ENCODE results near the gene NPR1. TPM values are rescaled to one million over a fixed set of nuclear protein-coding genes. Genes with fewer than 3 reads are reported as not detected.

NPR1 gene
- polyA plus RNA-seq, 3 donors from 2014 or later, result not detected

- H3K4me1 Mint-ChIP-seq, result peaks cover 46 to 69% of the 10 kb centered on the region in 2 donors
- peaks cover 21 to 45% (median 41%) of the 10 kb centered on the region in 3 donors for H3K36me3 Mint-ChIP-seq
Measured at GRCh38 chr1:153640861-153641260, 37.6 kb upstream of the NPR1 start.

GRCh38 chr1:153642161-153642560 lies 36.3 kb upstream of the NPR1 start:
- Mint-ChIP-seq H3K36me3 (peaks cover 16 to 46% (median 38%) of the 10 kb centered on the region in 3 donors), H3K4me1 (peaks cover 48 to 71% of the 10 kb centered on the region in 2 donors), H3K4me3 (no peak overlapping the region), H3K27me3 (ENCODE audit: low read depth in 3 of 3) (peaks cover 0 to 5% (median 0%) of the 10 kb centered on the region in 3 donors), H3K27ac (peak overlapping the region in 1 of 6 donors; percentile 31), H3K9me3 (no peaks in the 10 kb centered on the region)
- DNase-seq, result no peak

More at GRCh38 chr1:153640861-153641260, 37.6 kb upstream of the NPR1 start:
- Mint-ChIP-seq H3K27ac (peak overlapping the region in 1 of 6 donors; percentile 40), H3K27me3 (ENCODE audit: low read depth in 3 of 3) (peaks cover 0 to 5% (median 0%) of the 10 kb centered on the region in 3 donors), H3K9me3 (no peaks in the 10 kb centered on the region), H3K4me3 (no peak overlapping the region)
- DNase-seq, result no peak

- peaks cover 15 to 40% (median 33%) of the 10 kb centered on the region in 3 donors for H3K36me3 Mint-ChIP-seq
- H3K9me3 Mint-ChIP-seq, result no peaks in the 10 kb centered on the region
Measured at GRCh38 chr1:153643100-153643499, 35.4 kb upstream of the NPR1 start.

GRCh38 chr1:153643816-153644215 lies 34.7 kb upstream of the NPR1 start:
- H3K9me3 Mint-ChIP-seq, result no peaks in the 10 kb centered on the region
- peaks cover 15 to 40% (median 33%) of the 10 kb centered on the region in 3 donors for H3K36me3 Mint-ChIP-seq
- H3K27me3 Mint-ChIP-seq (ENCODE audit: low read depth in 3 of 3), result peaks cover 0 to 7% (median 2%) of the 10 kb centered on the region in 3 donors
- H3K4me3 Mint-ChIP-seq, result no peak overlapping the region
- no peak for DNase-seq
- peaks cover 49 to 73% of the 10 kb centered on the region in 2 donors for H3K4me1 Mint-ChIP-seq
- H3K27ac Mint-ChIP-seq, result peak overlapping the region in 5 of 6 donors; percentile 19 to 66 (median 59)

More at GRCh38 chr1:153643100-153643499, 35.4 kb upstream of the NPR1 start:
- DNase-seq, result no peak
- peaks cover 49 to 72% of the 10 kb centered on the region in 2 donors for H3K4me1 Mint-ChIP-seq
- H3K4me3 Mint-ChIP-seq, result no peak overlapping the region
- peak overlapping the region in 2 of 6 donors; percentile 26 to 63 for H3K27ac Mint-ChIP-seq
- H3K27me3 Mint-ChIP-seq (ENCODE audit: low read depth in 3 of 3), result peaks cover 0 to 7% (median 0%) of the 10 kb centered on the region in 3 donors

GRCh38 chr1:153646672-153647345 lies 31.7 kb upstream of the NPR1 start:
- Mint-ChIP-seq H3K36me3 (peaks cover 15 to 34% (median 27%) of the 10 kb centered on the region in 3 donors), H3K4me1 (peaks cover 46 to 70% of the 10 kb centered on the region in 2 donors), H3K4me3 (peak overlapping the region in 3 of 5 donors; percentile 31 to 59 (median 50)), H3K27ac (peak overlapping the region; percentile 58 to 89 (median 82)), H3K27me3 (ENCODE audit: low read depth in 3 of 3) (peaks cover 0 to 4% (median 2%) of the 10 kb centered on the region in 3 donors), H3K9me3 (no peaks in the 10 kb centered on the region)
- no peak for DNase-seq

GRCh38 chr1:153647346-153647714 lies 31.2 kb upstream of the NPR1 start:
- no peak overlapping the region for H3K4me3 Mint-ChIP-seq
- DNase-seq, result no peak
- no peaks in the 10 kb centered on the region for H3K9me3 Mint-ChIP-seq
- peaks cover 15 to 30% (median 27%) of the 10 kb centered on the region in 3 donors for H3K36me3 Mint-ChIP-seq
- H3K27me3 Mint-ChIP-seq (ENCODE audit: low read depth in 3 of 3), result peaks cover 0 to 4% (median 2%) of the 10 kb centered on the region in 3 donors
- peaks cover 45 to 64% of the 10 kb centered on the region in 2 donors for H3K4me1 Mint-ChIP-seq
- peak overlapping the region; percentile 58 to 89 (median 82) for H3K27ac Mint-ChIP-seq

- Mint-ChIP-seq H3K4me3 (no peak overlapping the region), H3K27ac (peak overlapping the region in 5 of 6 donors; percentile 51 to 81 (median 70)), H3K27me3 (ENCODE audit: low read depth in 3 of 3) (peaks cover 0 to 2% (median 2%) of the 10 kb centered on the region in 3 donors), H3K9me3 (no peaks in the 10 kb centered on the region), H3K4me1 (peaks cover 42 to 59% of the 10 kb centered on the region in 2 donors), H3K36me3 (peaks cover 15 to 26% (median 23%) of the 10 kb centered on the region in 3 donors)
- no peak for DNase-seq
Measured at GRCh38 chr1:153648000-153648643, 30.4 kb upstream of the NPR1 start.

GRCh38 chr1:153649137-153649862 lies 29.2 kb upstream of the NPR1 start:
- H3K36me3 Mint-ChIP-seq, result peaks cover 10 to 18% (median 15%) of the 10 kb centered on the region in 3 donors
- no peak for DNase-seq
- H3K9me3 Mint-ChIP-seq, result no peaks in the 10 kb centered on the region
- H3K27me3 Mint-ChIP-seq (ENCODE audit: low read depth in 3 of 3), result peaks cover 0 to 2% (median 1%) of the 10 kb centered on the region in 3 donors
- H3K4me3 Mint-ChIP-seq, result no peak overlapping the region
- peak overlapping the region in 5 of 6 donors; percentile 16 to 75 (median 68) for H3K27ac Mint-ChIP-seq
- peaks cover 31 to 47% of the 10 kb centered on the region in 2 donors for H3K4me1 Mint-ChIP-seq

GRCh38 chr1:153649863-153650235 lies 28.6 kb upstream of the NPR1 start:
- DNase-seq, result no peak
- Mint-ChIP-seq H3K36me3 (peaks cover 8 to 13% (median 10%) of the 10 kb centered on the region in 3 donors), H3K27ac (peak overlapping the region in 4 of 6 donors; percentile 66 to 75 (median 70)), H3K9me3 (no peaks in the 10 kb centered on the region), H3K4me3 (no peak overlapping the region), H3K4me1 (peaks cover 27 to 42% of the 10 kb centered on the region in 2 donors), H3K27me3 (ENCODE audit: low read depth in 3 of 3) (peaks cover 0 to 2% (median 1%) of the 10 kb centered on the region in 3 donors)

- H3K9me3 Mint-ChIP-seq, result no peaks in the 10 kb centered on the region
Measured at GRCh38 chr1:153651771-153652170, 26.7 kb upstream of the NPR1 start.

GRCh38 chr1:153652805-153653500 lies 25.5 kb upstream of the NPR1 start:
- H3K27me3 Mint-ChIP-seq (ENCODE audit: low read depth in 3 of 3), result peaks cover 0 to 6% (median 2%) of the 10 kb centered on the region in 3 donors
- H3K4me3 Mint-ChIP-seq, result no peak overlapping the region
- H3K4me1 Mint-ChIP-seq, result peaks cover 4 to 11% of the 10 kb centered on the region in 2 donors
- peaks cover 0 to 3% (median 0%) of the 10 kb centered on the region in 3 donors for H3K36me3 Mint-ChIP-seq
- H3K27ac Mint-ChIP-seq, result no peak overlapping the region
- no peak for DNase-seq
- H3K9me3 Mint-ChIP-seq, result no peaks in the 10 kb centered on the region

More at GRCh38 chr1:153651771-153652170, 26.7 kb upstream of the NPR1 start:
- H3K27ac Mint-ChIP-seq, result no peak overlapping the region
- peaks cover 1 to 6% (median 2%) of the 10 kb centered on the region in 3 donors for H3K27me3 Mint-ChIP-seq (ENCODE audit: low read depth in 3 of 3)
- peaks cover 12 to 23% of the 10 kb centered on the region in 2 donors for H3K4me1 Mint-ChIP-seq
- no peak for DNase-seq
- peaks cover 0 to 8% (median under 1%) of the 10 kb centered on the region in 3 donors for H3K36me3 Mint-ChIP-seq
- no peak overlapping the region for H3K4me3 Mint-ChIP-seq

GRCh38 chr1:153655333-153655732 lies 23.2 kb upstream of the NPR1 start:
- Mint-ChIP-seq H3K36me3 (peaks cover 0 to 3% (median 0%) of the 10 kb centered on the region in 3 donors), H3K4me3 (no peak overlapping the region), H3K9me3 (no peaks in the 10 kb centered on the region), H3K4me1 (peaks cover 16 to 19% of the 10 kb centered on the region in 2 donors), H3K27ac (no peak overlapping the region), H3K27me3 (ENCODE audit: low read depth in 3 of 3) (peaks cover 0 to 6% (median 0%) of the 10 kb centered on the region in 3 donors)
- DNase-seq, result no peak
